ENCODE results near the gene SPTB. TPM values are rescaled to one million over a fixed set of nuclear protein-coding genes. Genes with fewer than 3 reads are reported as not detected.

SPTB gene
- total RNA-seq, 4 donors from 2014 or later = 0.13 to 3.8 (median 1.5) TPM

GRCh38 chr14:64790478-64790877, 89.2 kb downstream of the SPTB start:
- DNase-seq = no peak
- TF ChIP-seq POLR2A (IDR thresholded peaks at IDR 0.05) (no peak), CTCF (IDR thresholded peaks at IDR 0.05) (no peak)
- H3K27me3 ChIP-seq = peaks cover 0 to 9% (median 0%) of the 10 kb centered on the region in 4 donors
- intact Hi-C loops (cut with DNase I) = no loop called here
- H3K4me1 ChIP-seq = peaks cover 0 to 13% (median 0%) of the 10 kb centered on the region in 3 donors
- H3K9me3 ChIP-seq = no peaks in the 10 kb centered on the region
- 90 to 93% methylated on average over 4 to 5 of the region's 6 CpGs for WGBS, 2 donors
- H3K36me3 ChIP-seq = no peaks in the 10 kb centered on the region
- no peak overlapping the region for H3K27ac ChIP-seq
- H3K4me3 ChIP-seq = no peak overlapping the region

DNA sequence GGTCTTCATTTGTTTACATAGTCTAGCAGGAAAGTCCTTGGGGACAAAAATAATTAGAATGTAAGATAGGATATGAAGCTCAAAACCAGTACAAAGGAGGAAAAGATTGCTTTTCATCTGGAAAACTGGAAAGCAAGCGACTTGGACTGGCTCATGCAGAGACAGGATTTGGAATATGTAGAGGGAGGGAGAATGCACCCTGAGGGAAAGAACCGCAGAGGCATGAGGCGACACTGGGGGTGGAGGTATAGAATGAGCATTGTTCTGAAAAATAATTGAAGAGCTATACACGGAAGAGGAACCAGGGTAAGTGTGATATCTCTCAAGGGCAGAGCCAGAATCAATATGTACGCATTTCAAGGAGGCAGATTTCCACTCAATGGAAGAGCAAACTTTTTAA, 90.0 kb downstream of the SPTB start:
- Histone ChIP-seq H3K4me1 (peaks cover 0 to 13% (median 0%) of the 10 kb centered on the region in 3 donors), H3K9me3 (no peaks in the 10 kb centered on the region), H3K4me3 (no peak overlapping the region), H3K27me3 (peaks cover 0 to 1% (median 0%) of the 10 kb centered on the region in 4 donors), H3K27ac (no peak overlapping the region), H3K36me3 (no peaks in the 10 kb centered on the region)
- intact Hi-C loops (cut with DNase I) = no loop called here
- WGBS, 2 donors = 54 to 57% methylated on average over 5 of the region's 5 CpGs
- TF ChIP-seq CTCF (IDR thresholded peaks at IDR 0.05) (no peak), POLR2A (IDR thresholded peaks at IDR 0.05) (no peak)
- DNase-seq = no peak

GRCh38 chr14:64788706-64789105, 91.0 kb downstream of the SPTB start:
- H3K4me3 ChIP-seq = no peak overlapping the region
- no peaks in the 10 kb centered on the region for H3K9me3 ChIP-seq
- no peaks in the 10 kb centered on the region for H3K36me3 ChIP-seq
- 10 to 25% methylated on average over 1 of the region's 1 CpG for WGBS, 2 donors
- no peaks in the 10 kb centered on the region for H3K27me3 ChIP-seq
- TF ChIP-seq CTCF (IDR thresholded peaks at IDR 0.05) = no peak
- no peak for TF ChIP-seq POLR2A (IDR thresholded peaks at IDR 0.05)
- H3K27ac ChIP-seq = no peak overlapping the region
- H3K4me1 ChIP-seq = peaks cover 0 to 13% (median 0%) of the 10 kb centered on the region in 3 donors
- intact Hi-C loops (cut with DNase I) = no loop called here
- DNase-seq = no peak

DNA sequence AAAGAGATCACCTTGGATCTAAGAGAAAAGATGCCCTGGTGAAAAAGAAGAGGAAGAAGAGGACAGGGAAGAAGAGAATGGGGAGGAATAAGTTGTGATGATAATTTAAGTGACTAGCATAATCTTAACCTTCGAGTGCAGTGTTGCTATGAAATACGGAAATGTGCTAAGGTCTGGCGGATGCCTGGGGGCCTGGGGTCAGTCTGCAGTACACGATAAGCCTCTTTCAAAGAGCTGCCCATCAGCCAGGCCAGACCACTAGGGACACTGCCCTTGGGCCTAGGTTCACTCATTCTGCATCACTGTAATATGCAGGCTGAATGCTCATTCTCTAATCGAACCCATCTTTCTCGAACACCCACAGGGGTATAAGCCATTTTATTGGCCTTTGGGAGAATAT, 92.1 kb downstream of the SPTB start:
- H3K4me1 ChIP-seq = peaks cover 0 to 13% (median 0%) of the 10 kb centered on the region in 3 donors
- DNase-seq = no peak
- H3K27me3 ChIP-seq = no peaks in the 10 kb centered on the region
- H3K27ac ChIP-seq = no peak overlapping the region
- TF ChIP-seq POLR2A (IDR thresholded peaks at IDR 0.05) = no peak
- no peak for TF ChIP-seq CTCF (IDR thresholded peaks at IDR 0.05)
- intact Hi-C loops (cut with DNase I) = no loop called here
- H3K36me3 ChIP-seq = no peaks in the 10 kb centered on the region
- H3K9me3 ChIP-seq = no peaks in the 10 kb centered on the region
- H3K4me3 ChIP-seq = no peak overlapping the region
- WGBS, 2 donors = 87 to 94% methylated on average over 6 of the region's 6 CpGs

DNA sequence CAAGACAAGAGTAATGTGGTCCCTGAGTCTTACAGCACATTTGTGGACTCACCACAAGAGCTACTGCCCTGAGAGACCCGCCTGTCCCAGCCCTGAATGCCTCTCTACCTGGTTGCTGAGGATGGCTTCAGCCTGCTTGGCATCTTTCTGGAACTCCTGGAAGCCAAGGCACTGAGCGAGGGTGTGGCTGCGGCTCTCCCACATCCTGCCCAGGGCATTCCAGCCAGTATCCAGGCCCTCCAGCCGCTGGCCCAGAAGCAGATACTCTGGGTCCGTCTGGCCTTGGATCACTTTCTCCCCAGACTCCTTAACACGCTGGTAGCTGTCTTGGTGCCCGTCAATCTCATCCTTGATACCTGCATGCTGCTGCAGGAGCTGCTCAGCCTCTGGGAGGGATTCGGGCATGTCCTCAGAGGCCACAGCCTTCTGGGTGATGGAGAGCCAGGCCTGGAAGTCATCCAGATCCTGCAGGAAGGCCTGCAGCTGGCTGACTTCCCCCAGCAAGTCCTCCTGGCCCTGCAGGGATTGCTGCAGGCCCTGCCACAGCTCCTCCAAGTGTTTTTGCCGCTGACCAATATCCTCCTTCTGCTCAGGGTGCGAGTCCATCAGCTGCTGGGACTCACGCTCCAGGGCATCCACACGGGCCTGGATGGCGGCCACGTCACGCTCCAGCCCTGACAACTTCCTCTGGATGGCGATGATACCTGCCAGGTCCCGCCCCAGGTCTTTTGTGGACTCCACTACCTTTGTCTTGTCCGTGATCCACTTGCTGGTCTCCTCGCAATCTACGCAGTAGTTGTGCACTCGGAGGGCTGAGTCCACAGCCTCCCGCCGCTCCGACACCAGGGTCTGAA, 93.2 kb downstream of the SPTB start:
- Histone ChIP-seq H3K36me3 (no peaks in the 10 kb centered on the region), H3K4me3 (no peak overlapping the region), H3K27me3 (no peaks in the 10 kb centered on the region), H3K27ac (no peak overlapping the region), H3K4me1 (peaks cover 0 to 13% (median 0%) of the 10 kb centered on the region in 3 donors), H3K9me3 (no peaks in the 10 kb centered on the region)
- intact Hi-C loops (cut with DNase I) = no loop called here
- no peak for TF ChIP-seq POLR2A (IDR thresholded peaks at IDR 0.05)
- no peak for TF ChIP-seq CTCF (IDR thresholded peaks at IDR 0.05)
- no peak for DNase-seq
- 66 to 84% methylated on average over 9 to 20 of the region's 24 CpGs for WGBS, 2 donors

Measured in esophagus squamous epithelium (tissue), 5 donors.